GM10266 (cell line): ENCODE results near the gene PTPRM.

Experiments used
- DNase-seq: peaks from one replicate; pipeline ENCODE4 v3.0.0; 2012; ENCODE audit errors: extremely low spot score
- TF ChIP-seq, protein P1 (sequence below): IDR thresholded peaks from 2 replicates; pipeline ENCODE4 v1.5.1; 2012; ENCODE audit warnings: mild to moderate bottlenecking, low read depth; ENCODE audit not compliant: control insufficient read depth, insufficient read depth; ENCODE audit errors: missing control alignments

PTPRM gene

DNA sequence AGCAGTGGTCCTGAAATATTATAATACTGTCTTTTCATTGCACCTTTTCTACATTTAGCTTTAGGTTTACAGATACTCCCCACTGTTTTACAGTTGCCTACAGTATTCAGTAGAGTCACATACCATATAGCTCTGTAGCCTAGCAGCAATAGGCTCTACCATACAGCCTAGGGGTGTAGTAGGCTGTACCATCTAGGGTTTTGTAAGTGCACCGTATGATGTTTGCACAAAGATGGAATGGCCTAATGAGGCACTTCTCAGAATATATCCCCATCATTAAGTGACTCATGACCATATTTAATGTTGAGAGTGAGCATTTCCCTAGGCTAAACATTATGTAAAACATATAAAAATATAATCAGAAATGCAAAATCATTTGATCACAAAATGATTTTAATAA lies 530.8 kb downstream of the PTPRM start:
- TF ChIP-seq, protein P1, sequence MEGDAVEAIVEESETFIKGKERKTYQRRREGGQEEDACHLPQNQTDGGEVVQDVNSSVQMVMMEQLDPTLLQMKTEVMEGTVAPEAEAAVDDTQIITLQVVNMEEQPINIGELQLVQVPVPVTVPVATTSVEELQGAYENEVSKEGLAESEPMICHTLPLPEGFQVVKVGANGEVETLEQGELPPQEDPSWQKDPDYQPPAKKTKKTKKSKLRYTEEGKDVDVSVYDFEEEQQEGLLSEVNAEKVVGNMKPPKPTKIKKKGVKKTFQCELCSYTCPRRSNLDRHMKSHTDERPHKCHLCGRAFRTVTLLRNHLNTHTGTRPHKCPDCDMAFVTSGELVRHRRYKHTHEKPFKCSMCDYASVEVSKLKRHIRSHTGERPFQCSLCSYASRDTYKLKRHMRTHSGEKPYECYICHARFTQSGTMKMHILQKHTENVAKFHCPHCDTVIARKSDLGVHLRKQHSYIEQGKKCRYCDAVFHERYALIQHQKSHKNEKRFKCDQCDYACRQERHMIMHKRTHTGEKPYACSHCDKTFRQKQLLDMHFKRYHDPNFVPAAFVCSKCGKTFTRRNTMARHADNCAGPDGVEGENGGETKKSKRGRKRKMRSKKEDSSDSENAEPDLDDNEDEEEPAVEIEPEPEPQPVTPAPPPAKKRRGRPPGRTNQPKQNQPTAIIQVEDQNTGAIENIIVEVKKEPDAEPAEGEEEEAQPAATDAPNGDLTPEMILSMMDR, result no peak
- DNase-seq, result no peak

- no peak for DNase-seq
- TF ChIP-seq, protein P1, result no peak
Measured at GRCh38 chr18:8106603-8107002, 539.5 kb downstream of the PTPRM start.

DNA sequence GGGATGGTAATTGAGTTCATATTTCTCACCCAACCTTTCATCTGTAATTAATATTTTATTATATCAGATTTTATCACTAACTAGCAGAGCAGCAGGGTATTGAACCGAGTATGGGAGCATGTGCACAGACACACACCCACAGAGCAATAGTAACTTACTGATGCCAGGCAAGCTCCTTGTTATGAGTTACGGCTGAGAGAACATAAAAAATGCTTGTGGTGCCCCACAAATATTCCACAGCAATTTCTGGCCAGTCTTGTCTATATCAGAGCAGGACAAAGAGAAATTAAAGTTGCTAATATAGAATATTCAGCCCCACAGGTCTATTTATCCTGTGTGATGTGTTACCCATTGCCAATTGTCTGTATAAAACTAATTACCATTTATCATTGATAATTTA lies 540.3 kb downstream of the PTPRM start:
- TF ChIP-seq, protein P1, result no peak
- DNase-seq, result no peak

- DNase-seq, result no peak
- TF ChIP-seq, protein P1, result no peak
Measured at GRCh38 chr18:8114480-8114879, 547.4 kb downstream of the PTPRM start.

GRCh38 chr18:8116341-8117005 lies 549.4 kb downstream of the PTPRM start:
- DNase-seq, result no peak
- TF ChIP-seq, protein P1, result no peak

- TF ChIP-seq, protein P1, result no peak
- DNase-seq, result no peak
Measured at GRCh38 chr18:8117006-8117371, 549.9 kb downstream of the PTPRM start.

DNA sequence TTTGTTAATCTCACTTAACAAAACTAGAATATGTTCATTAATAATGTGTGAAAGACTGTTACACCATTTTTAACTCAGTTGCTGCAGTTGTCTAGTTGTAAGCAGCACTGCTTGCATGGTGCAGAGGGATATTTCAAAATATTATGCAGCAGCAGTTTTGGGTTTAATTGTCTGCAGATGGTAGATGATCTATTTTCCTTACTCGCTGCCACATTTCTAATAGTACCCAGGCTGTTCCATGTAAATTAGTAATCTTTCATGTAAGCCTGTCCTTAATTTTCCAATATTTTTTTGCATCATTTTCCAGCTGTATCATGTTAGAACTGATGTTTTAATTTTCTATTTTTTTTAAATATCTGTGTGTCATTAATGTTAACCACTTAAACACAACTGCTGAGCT lies 554.0 kb downstream of the PTPRM start:
- DNase-seq, result no peak
- TF ChIP-seq, protein P1, result no peak
